Liver (tissue), 9 donors: ENCODE data around the gene PLCG2. TPM values are rescaled to one million over a fixed set of nuclear protein-coding genes. Genes with fewer than 3 reads are reported as not detected.

Experiments used
- DNase-seq: peaks from one replicate; pipeline ENCODE4 v3.0.0-alpha.2; 2017; ENCODE audit warnings: low spot score
- H3K27ac ChIP-seq, 2 donors: one replicate each; pipeline ENCODE4 v1.7.0; 2013; ENCODE audit warnings: inconsistent platforms in 2 of 2, low read length in 2 of 2, control low read depth in 1 of 2, low read depth in 1 of 2, mild to moderate bottlenecking in 1 of 2
- H3K27me3 ChIP-seq, 4 donors: one replicate each; pipeline versions ENCODE4 v1.6.1 to v1.7.0; 2013; ENCODE audit warnings: low read length in 3 of 4, inconsistent platforms in 1 of 4, mild to moderate bottlenecking in 1 of 4, moderate library complexity in 1 of 4; ENCODE audit not compliant: control insufficient read depth in 4 of 4, insufficient read depth in 4 of 4
- H3K36me3 ChIP-seq, 4 donors: one replicate each; pipeline versions ENCODE4 v1.6.1 to v1.7.0; 2013; ENCODE audit warnings: low read length in 3 of 4, mild to moderate bottlenecking in 3 of 4, low read depth in 1 of 4, moderate library complexity in 1 of 4; ENCODE audit not compliant: control insufficient read depth in 4 of 4, insufficient read depth in 3 of 4
- H3K4me1 ChIP-seq, 4 donors: one replicate each; pipeline versions ENCODE4 v1.6.1 to v1.7.0; 2013; ENCODE audit warnings: low read length in 3 of 4, mild to moderate bottlenecking in 3 of 4, moderate library complexity in 1 of 4; ENCODE audit not compliant: control insufficient read depth in 4 of 4, insufficient read depth in 4 of 4
- H3K4me3 ChIP-seq, 3 donors: one replicate each; pipeline versions ENCODE4 v1.6.1 to v1.7.0; 2013; ENCODE audit warnings: low read length in 3 of 3, control low read depth in 1 of 3, low read depth in 1 of 3, mild to moderate bottlenecking in 1 of 3
- H3K9ac ChIP-seq, 2 donors: one replicate each; pipeline ENCODE4 v1.7.0; 2013; ENCODE audit warnings: low read length in 2 of 2, mild to moderate bottlenecking in 2 of 2, moderate library complexity in 2 of 2, control low read depth in 1 of 2, low read depth in 1 of 2
- H3K9me3 ChIP-seq, 4 donors: one replicate each; pipeline versions ENCODE4 v1.6.1 to v1.7.0; 2013; ENCODE audit warnings: low read length in 3 of 4; ENCODE audit not compliant: control insufficient read depth in 4 of 4
- EGR1 ChIP-seq, 2 donors: IDR thresholded peaks; 2 replicates each; pipeline ENCODE4 v1.6.1; 2016 to 2018; ENCODE audit warnings: antibody characterized with exemption in 2 of 2, low read depth in 2 of 2
- FOXA1 ChIP-seq: IDR thresholded peaks from 2 replicates; pipeline ENCODE4 v1.6.1; 2016; ENCODE audit warnings: antibody characterized with exemption
- FOXA2 ChIP-seq: IDR thresholded peaks from 2 replicates; pipeline ENCODE4 v1.6.1; 2016; ENCODE audit warnings: antibody characterized with exemption
- GABPA ChIP-seq, 2 donors: IDR thresholded peaks in 1 of 2; conservative IDR thresholded peaks in 1 of 2; 2 replicates each; pipeline ENCODE4 v1.6.1; 2016; ENCODE audit warnings: antibody characterized with exemption in 2 of 2, mild to moderate bottlenecking in 1 of 2, moderate library complexity in 1 of 2
- HNF4A ChIP-seq, 2 donors: conservative IDR thresholded peaks; 2 replicates each; pipeline ENCODE4 v1.6.1; 2016; ENCODE audit warnings: antibody characterized with exemption in 2 of 2, mild to moderate bottlenecking in 2 of 2
- HNF4G ChIP-seq: IDR thresholded peaks from 2 replicates; pipeline ENCODE4 v1.6.1; 2016; ENCODE audit warnings: antibody characterized with exemption
- JUND ChIP-seq, 2 donors: IDR thresholded peaks; 2 replicates each; pipeline ENCODE4 v1.6.1; 2016; ENCODE audit warnings: antibody characterized with exemption in 2 of 2
- MAX ChIP-seq: IDR thresholded peaks from 2 replicates; pipeline ENCODE4 v1.6.1; 2016; ENCODE audit warnings: antibody characterized with exemption
- NR2F2 ChIP-seq: IDR thresholded peaks from 2 replicates; pipeline ENCODE4 v1.6.1; 2016; ENCODE audit warnings: antibody characterized with exemption
- RAD21 ChIP-seq, 2 donors: IDR thresholded peaks; 2 replicates each; pipeline ENCODE4 v1.6.1; 2016; ENCODE audit warnings: antibody characterized with exemption in 2 of 2, mild to moderate bottlenecking in 2 of 2
- RXRA ChIP-seq, 2 donors: IDR thresholded peaks; 2 replicates each; pipeline ENCODE4 v1.6.1; 2017 to 2018; ENCODE audit warnings: antibody characterized with exemption in 2 of 2, mild to moderate bottlenecking in 1 of 2
- SP1 ChIP-seq: IDR thresholded peaks from 2 replicates; pipeline ENCODE4 v1.6.1; 2018; ENCODE audit warnings: antibody characterized with exemption, mild to moderate bottlenecking
- YY1 ChIP-seq: IDR thresholded peaks from 2 replicates; pipeline ENCODE4 v1.6.1; 2016; ENCODE audit warnings: antibody characterized with exemption, mild to moderate bottlenecking
- whole genome bisulfite sequencing: extraction: QIAGEN DNeasy Blood & Tissue Kit; methylation state at CpG from one replicate; pipeline ENCODE4 v1.1.7; 2013; 5-methylcytosine and 5-hydroxymethylcytosine counted together
- polyA plus RNA-seq, 2 donors: library from polyadenylated mRNA; stranded (reverse) in 1 of 2; unstranded in 1 of 2; fragments of 200-250 nt in 1 of 2; fragments of >200 nt in 1 of 2; fragmentation: Nextera tagmentation in 1 of 2; extraction: Ambion mirVana in 1 of 2; gene quantifications; one replicate each; pipeline versions ENCODE4 v1.2.1 to v1.2.3, GENCODE V29; 2013 to 2015
- total RNA-seq, 2 donors: library from RNA; depleted of rRNA; stranded (reverse); fragments of >200 nt; gene quantifications; one replicate each; pipeline ENCODE4 v1.2.3, GENCODE V29; 2014
- TF ChIP-seq, protein P1 (sequence below): IDR thresholded peaks from 2 replicates; pipeline ENCODE4 v1.6.1; 2016; ENCODE audit warnings: antibody characterized with exemption
- TF ChIP-seq, protein P2 (sequence below): fragments of 150-350 bp; IDR thresholded peaks from 2 replicates; pipeline ENCODE4 v1.5.1; 2017; ENCODE audit warnings: improper control_type of control experiment, low read depth, low read length; ENCODE audit not compliant: missing input control
- TF ChIP-seq, protein P3 (sequence below): IDR thresholded peaks from 2 replicates; pipeline ENCODE4 v1.6.1; 2016; ENCODE audit warnings: antibody characterized with exemption
- TF ChIP-seq, protein P4 (sequence below): IDR thresholded peaks from 2 replicates; pipeline ENCODE4 v1.6.1; 2016; ENCODE audit warnings: antibody characterized with exemption, mild to moderate bottlenecking
- donor health status: healthy.
- donor health status: healthy.
- donor health status: healthy.
- donor health status: healthy.
- donor health status: healthy.

The PLCG2 gene
- total and polyA plus RNA-seq, 4 donors: 7.1 to 21.6 (median 15.8) TPM

DNA sequence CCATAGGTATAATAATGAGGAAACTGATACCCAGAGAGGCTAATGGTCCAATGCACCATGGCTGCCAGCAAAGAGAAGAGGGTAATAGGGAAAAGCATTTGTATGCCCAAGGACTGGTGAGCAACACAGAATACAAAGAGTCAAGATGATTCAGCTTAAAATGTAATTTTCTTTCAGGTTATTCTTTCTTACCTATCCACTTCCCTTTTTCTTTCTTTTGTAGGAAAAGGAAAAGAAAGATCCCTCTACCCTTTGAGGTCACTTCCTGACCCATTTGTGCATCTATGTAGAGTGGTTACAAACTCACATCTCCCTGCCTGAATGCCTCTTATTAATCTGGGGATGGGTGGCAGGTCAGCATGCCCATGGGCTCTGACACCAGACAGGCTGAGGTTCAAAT, 3.5 kb upstream of the PLCG2 start:
- H3K36me3 ChIP-seq: no peaks in the 10 kb centered on the region
- H3K9ac ChIP-seq: no peak overlapping the region
- H3K4me1 ChIP-seq: peaks cover 0 to 12% (median 7%) of the 10 kb centered on the region in 4 donors
- no peak for DNase-seq
- no peaks in the 10 kb centered on the region for H3K27me3 ChIP-seq
- no peak overlapping the region for H3K4me3 ChIP-seq
- TF ChIP-seq FOXA1: no peak
- TF ChIP-seq, protein P1, sequence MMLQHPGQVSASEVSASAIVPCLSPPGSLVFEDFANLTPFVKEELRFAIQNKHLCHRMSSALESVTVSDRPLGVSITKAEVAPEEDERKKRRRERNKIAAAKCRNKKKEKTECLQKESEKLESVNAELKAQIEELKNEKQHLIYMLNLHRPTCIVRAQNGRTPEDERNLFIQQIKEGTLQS: no peak
- TF ChIP-seq GABPA (IDR thresholded peaks at IDR 0.05 in 1 of 2, conservative IDR thresholded peaks at IDR 0.05 in 1 of 2): no peak
- TF ChIP-seq MAX: no peak
- no peak for TF ChIP-seq RAD21 (IDR thresholded peaks at IDR 0.05)
- no peak overlapping the region for H3K27ac ChIP-seq
- H3K9me3 ChIP-seq: no peaks in the 10 kb centered on the region

DNA sequence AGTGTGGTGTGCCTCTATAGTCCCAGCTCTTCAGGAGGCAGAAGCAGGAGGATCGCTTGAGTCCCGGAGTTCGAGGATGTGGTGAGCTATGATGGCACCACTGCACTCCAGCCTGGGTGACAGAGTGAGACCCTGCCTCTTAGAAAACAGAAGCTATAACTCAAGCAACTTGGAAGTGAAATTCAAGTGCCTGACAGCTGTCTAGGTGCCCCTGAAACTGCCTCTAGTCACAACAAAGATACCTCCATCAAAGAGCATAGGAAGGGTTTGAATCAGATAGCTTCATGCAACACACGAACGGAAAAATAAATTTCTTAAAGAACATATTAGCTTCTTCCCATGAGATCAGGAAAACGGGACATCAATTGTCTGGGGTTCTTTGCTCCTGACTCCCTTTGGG, 860 bp upstream of the PLCG2 start:
- Histone ChIP-seq H3K27ac (no peak overlapping the region), H3K9me3 (no peaks in the 10 kb centered on the region)
- DNase-seq: no peak

More for the DNA sequence above, 860 bp upstream of the PLCG2 start:
- TF ChIP-seq JUND (IDR thresholded peaks at IDR 0.05) (no peak), NR2F2 (no peak), EGR1 (IDR thresholded peaks at IDR 0.05; ENCODE audit: low read depth in 2 of 2) (no peak), FOXA2 (no peak), FOXA1 (no peak), RXRA (IDR thresholded peaks at IDR 0.05) (no peak), SP1 (no peak), YY1 (no peak), HNF4G (no peak), HNF4A (conservative IDR thresholded peaks at IDR 0.05) (no peak), RAD21 (IDR thresholded peaks at IDR 0.05) (no peak)
- TF ChIP-seq, protein P2, sequence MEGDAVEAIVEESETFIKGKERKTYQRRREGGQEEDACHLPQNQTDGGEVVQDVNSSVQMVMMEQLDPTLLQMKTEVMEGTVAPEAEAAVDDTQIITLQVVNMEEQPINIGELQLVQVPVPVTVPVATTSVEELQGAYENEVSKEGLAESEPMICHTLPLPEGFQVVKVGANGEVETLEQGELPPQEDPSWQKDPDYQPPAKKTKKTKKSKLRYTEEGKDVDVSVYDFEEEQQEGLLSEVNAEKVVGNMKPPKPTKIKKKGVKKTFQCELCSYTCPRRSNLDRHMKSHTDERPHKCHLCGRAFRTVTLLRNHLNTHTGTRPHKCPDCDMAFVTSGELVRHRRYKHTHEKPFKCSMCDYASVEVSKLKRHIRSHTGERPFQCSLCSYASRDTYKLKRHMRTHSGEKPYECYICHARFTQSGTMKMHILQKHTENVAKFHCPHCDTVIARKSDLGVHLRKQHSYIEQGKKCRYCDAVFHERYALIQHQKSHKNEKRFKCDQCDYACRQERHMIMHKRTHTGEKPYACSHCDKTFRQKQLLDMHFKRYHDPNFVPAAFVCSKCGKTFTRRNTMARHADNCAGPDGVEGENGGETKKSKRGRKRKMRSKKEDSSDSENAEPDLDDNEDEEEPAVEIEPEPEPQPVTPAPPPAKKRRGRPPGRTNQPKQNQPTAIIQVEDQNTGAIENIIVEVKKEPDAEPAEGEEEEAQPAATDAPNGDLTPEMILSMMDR: no peak
- TF ChIP-seq, protein P3, sequence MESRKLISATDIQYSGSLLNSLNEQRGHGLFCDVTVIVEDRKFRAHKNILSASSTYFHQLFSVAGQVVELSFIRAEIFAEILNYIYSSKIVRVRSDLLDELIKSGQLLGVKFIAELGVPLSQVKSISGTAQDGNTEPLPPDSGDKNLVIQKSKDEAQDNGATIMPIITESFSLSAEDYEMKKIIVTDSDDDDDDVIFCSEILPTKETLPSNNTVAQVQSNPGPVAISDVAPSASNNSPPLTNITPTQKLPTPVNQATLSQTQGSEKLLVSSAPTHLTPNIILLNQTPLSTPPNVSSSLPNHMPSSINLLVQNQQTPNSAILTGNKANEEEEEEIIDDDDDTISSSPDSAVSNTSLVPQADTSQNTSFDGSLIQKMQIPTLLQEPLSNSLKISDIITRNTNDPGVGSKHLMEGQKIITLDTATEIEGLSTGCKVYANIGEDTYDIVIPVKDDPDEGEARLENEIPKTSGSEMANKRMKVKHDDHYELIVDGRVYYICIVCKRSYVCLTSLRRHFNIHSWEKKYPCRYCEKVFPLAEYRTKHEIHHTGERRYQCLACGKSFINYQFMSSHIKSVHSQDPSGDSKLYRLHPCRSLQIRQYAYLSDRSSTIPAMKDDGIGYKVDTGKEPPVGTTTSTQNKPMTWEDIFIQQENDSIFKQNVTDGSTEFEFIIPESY: no peak
- TF ChIP-seq, protein P1: no peak
- TF ChIP-seq, protein P4, sequence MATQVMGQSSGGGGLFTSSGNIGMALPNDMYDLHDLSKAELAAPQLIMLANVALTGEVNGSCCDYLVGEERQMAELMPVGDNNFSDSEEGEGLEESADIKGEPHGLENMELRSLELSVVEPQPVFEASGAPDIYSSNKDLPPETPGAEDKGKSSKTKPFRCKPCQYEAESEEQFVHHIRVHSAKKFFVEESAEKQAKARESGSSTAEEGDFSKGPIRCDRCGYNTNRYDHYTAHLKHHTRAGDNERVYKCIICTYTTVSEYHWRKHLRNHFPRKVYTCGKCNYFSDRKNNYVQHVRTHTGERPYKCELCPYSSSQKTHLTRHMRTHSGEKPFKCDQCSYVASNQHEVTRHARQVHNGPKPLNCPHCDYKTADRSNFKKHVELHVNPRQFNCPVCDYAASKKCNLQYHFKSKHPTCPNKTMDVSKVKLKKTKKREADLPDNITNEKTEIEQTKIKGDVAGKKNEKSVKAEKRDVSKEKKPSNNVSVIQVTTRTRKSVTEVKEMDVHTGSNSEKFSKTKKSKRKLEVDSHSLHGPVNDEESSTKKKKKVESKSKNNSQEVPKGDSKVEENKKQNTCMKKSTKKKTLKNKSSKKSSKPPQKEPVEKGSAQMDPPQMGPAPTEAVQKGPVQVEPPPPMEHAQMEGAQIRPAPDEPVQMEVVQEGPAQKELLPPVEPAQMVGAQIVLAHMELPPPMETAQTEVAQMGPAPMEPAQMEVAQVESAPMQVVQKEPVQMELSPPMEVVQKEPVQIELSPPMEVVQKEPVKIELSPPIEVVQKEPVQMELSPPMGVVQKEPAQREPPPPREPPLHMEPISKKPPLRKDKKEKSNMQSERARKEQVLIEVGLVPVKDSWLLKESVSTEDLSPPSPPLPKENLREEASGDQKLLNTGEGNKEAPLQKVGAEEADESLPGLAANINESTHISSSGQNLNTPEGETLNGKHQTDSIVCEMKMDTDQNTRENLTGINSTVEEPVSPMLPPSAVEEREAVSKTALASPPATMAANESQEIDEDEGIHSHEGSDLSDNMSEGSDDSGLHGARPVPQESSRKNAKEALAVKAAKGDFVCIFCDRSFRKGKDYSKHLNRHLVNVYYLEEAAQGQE: no peak
- no peak overlapping the region for H3K4me3 ChIP-seq
- no peaks in the 10 kb centered on the region for H3K27me3 ChIP-seq
- WGBS: 83% methylated on average over 6 of the region's 6 CpGs
- H3K9ac ChIP-seq: no peak overlapping the region
- H3K36me3 ChIP-seq: no peaks in the 10 kb centered on the region
- H3K4me1 ChIP-seq: peaks cover 0 to 12% (median 7%) of the 10 kb centered on the region in 4 donors
